Measurements from ENCODE around the gene CDC73.
A peak's percentile ranks its signal among the peaks of the same experiment; 100 is the strongest.

Gene CDC73

DNA sequence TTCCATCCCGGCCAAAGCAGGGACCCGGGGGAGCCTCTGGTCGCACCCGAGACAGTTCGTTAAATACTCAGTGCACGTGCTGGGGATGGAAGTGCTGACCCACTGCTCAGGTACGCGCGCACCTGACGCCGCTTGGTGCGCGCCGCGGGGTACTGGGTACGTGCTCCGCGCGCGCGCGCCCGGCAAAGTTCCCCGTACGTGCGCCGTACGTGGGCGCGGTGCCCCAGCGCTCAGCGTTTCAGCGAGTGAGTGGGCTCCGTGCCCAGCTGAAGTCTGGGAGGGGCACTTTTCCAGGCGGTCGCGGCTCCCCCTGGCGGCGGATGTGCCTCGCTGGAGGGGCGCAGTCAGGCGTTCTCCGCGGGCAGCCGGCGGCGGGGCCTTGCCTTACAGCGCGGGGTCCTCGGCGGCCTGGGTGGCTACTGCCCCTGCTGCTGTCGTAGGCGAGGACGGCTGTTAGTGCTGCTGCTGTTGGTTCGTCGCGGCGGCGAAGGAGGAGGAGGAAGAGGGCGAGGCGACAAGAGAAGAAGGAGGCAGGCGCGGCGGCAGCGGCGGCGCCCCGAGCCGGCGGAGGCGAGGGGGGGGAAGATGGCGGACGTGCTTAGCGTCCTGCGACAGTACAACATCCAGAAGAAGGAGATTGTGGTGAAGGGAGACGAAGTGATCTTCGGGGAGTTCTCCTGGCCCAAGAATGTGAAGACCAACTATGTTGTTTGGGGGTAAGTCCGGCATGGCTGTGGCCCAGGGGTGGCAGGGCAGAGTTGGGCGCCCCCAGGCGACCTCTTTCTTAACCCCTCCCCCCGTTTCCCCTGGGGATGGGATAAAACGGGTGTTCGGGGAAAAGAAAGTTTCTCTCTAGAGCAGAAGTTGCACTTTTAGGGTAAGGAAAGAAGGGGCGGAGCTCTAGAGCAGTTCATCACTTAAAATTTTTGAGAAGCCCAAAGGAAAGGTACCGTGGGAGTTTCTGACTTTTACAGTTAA, at the start of gene CDC73:
TSS of gene CDC73 (plus strand) at position 416 of the 978 bp plus-strand sequence. CDS start at position 586, 170 bp downstream.
- DNase-seq = peak; percentile 86

DNA sequence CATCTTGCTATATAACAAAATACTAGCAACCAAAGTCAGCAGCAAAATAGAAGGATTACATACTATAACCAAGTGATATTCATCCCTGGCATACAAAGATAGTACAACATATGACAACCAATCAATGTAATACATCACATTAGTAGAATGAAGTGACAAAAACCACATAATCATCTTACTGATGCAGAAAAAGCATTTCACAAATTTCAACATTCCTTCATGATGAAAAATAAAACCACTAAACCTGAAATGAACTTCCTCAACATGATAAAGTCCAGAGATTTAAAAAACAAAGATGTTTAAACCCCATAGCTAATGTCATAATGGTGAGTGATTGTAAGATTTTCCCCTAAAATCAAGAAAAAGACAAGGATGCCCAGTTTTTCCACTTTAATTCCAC, 43.8 kb upstream of the CDC73 start:
- no peak for DNase-seq

DNA sequence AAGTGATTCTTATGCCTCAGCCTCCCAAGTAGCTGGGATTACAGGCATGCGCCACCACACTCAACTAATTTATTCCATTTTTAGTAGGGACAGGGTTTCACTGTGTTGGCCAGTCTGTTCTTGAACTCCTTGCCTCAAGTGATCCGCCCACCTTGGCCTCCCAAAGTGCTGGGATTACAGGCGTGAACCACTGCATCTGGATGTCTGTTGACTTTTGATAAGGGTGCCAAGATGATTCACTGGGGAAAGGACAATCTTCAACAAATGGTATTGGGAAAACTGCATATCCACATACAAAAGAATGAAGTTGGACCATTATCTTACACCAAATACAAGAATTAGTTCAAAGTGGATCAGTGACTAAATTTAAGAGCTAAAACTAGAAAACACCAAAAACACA, 42.6 kb upstream of the CDC73 start:
- no peak for DNase-seq

DNA sequence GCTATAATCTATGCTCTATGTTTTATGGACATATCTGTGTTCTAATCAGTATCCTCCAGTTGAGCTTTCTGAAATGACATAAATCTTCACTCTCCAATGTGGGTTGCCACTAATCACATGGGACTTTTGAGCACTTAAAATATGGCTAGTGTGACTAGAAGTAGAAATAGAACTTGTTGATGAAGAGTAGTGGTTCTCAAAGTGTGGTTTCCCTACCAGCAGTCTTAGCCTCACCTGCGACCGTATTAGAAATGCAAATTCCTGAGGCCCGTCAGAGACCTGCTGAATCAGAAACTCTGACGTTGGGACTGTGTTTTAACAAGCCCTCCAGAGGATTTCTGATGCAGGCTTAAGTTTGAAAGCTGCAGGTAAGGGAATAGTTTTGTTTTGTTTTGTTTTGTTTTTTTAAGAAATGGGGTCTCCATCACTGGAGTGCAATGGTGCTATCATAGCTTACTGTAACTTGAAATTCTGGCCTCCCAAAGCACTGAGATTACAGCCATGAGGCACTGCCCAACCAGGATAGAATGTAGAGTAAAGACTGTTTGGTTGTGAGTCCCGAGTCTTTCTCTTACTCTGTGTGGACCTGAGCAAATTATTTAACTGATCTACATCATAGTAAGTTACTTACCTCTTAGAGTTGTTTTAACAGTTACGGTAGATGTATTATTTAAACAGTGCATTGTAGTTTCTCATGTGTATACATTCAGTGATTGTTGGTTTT, 38.3 kb upstream of the CDC73 start:
- DNase-seq = no peak

DNA sequence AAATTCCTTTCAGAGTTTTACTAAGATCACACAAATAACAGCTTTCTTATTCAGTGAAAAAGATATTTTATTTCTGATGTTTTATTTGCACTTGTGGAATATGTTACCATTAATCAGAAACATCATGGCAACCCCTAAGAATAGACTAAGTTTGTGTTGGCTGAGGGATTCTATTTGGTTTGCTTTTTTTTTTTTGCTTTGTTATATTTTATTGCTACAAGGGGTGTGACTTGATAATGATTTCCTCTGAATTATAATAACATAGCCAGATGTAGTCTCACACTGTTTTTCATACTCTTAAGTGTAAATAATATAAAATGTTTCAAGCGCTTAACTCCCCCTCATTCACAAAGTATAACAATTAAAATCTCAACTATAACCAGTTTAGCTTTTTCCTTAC, 36.6 kb upstream of the CDC73 start:
- no peak for DNase-seq

DNA sequence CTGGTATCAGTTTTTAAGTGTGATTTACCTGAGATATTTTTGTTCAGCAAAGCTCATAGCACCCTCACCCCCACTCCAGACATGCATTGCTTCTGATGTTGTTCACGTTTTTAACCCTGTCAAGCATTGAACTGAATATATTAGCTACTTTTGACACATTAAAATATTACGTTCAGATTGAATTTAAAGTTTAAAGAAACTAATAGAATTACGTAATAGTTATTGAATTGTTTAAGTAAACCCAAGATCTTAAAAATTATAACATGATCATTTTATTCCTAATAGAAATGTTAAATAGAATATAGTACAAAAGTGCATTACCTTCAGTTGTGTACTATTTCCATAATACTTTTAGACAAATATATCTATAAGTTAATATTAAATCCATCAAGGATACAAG, 35.5 kb upstream of the CDC73 start:
- DNase-seq = no peak

DNA sequence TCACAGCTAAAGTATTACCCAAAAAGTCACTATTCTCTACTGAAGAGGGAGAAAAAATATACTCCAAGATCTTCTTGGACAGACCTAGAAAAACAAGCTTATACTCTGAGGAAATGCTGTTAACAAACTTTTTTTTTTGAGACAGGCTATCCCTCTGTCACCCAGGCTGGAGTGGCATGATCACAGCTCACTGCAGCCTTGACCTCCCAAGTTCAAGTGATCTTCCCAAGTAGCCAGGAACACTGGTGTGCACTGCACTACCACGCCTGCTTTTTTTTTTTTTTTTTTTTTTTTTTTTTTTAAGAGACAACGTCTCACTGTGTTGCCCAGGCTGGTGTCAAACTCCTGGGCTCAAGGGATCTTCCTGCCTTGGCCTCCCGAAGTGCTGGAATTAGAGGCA, 33.9 kb upstream of the CDC73 start:
- DNase-seq = no peak

DNA sequence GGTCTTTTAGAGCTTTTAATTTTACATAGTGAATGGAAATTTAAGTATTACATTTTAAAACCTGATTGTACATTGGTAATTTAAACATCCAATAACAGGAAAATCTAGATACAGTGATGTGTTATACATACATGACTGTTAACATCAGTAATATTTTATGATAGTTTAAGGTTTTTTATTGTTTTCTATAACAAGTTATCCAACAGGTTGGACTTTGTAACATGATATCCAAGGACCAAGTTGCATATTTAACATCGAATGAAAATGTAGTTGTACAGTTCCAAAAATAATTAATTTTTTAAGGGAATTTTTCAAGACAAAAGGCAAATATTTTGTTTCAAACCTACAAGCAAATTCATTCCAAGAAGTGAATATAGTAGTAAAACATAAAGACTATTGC, 31.0 kb upstream of the CDC73 start:
- no peak for DNase-seq

DNA sequence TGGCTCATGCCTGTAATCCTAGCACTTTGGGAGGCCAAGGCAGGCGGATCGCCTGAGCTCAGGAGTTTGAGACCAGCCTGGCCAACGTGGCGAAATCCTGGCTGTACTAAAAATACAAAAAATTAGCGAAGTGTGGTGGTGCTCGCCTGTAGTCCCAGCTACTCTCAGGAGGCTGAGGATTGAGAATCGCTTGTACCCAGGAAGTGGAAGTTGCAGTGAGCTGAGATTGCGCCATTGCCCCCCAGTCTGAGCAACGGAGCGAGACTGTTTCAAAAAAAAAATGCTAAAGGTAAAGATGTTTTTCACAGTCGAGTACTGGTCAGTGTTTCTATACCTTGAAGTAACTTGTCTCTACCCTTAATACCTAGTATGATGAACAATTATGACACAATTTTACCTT, 27.7 kb upstream of the CDC73 start:
- DNase-seq = no peak

DNA sequence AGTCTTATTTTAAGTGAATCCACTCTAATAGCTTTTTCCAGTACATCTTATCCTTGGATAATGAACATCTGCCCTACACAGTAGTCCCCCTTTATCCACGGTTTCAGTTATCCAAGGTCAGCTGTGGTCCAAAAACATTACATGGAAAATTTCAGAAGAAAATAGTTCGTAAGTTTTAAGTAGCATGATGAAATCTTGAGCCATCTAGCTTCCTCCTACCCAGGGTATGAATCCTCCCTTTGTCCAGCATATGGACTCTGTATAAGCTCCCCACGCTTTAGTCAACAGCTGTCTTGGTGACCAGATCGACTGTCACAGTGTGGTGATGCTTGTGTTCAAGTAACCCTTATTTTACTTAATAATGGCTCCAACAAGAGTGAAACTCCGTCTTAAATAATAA, 19.2 kb upstream of the CDC73 start:
- DNase-seq = no peak

DNA sequence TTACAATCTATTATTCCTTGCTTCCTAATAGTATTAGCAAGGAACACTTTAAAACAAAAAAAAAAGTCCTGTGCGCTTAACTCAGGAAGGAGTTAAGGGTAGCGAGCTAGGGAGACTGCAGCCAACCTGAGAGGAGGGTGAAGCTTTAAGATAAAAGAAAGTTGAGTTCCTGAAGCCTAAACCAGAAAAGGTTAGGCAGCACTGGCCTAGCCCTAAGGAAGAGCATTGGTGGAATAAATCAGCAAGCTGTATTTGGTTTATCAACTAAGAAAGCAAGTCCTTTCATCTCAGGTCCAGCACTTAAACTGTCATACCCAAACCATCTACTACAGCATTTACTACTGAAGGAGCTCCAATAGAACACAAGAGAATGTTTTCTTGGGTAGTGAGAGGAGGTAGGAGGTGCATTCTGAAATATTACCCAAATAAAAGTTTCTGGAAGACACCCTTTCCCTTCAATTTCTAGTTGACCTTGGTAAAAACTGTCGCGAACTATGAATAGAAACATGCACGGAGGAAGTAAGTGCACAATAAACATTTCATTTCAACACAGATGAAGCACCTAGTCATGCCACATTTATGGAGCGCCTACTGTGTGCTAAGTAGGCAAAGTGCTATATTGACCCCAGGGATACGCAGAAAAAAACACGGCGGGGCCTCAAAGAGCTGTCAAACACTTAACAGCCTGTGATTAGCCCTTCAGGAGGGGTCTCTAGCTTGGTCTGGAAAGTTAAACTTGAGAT, 17.9 kb upstream of the CDC73 start:
- DNase-seq = no peak

DNA sequence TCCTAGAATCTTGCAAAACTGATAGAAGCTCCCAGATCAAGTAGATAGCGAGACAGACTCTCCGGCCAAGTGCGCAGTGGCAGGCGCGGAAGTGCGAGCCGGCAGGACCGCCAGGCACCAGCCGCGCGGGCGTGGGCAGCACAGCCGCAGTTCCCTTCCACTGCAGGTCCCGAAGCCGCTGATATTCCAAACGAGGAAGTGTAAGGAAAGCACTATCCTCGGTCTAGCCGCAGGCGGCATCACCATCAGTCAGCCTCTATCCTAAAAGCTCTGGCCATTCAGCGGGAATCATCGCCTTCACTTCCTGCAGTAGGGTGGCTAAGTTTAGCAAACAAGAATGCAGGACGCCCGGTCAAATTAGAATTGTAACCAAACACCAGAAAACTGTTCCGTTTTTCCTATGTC, 17.3 kb upstream of the CDC73 start:
- DNase-seq = no peak

DNA sequence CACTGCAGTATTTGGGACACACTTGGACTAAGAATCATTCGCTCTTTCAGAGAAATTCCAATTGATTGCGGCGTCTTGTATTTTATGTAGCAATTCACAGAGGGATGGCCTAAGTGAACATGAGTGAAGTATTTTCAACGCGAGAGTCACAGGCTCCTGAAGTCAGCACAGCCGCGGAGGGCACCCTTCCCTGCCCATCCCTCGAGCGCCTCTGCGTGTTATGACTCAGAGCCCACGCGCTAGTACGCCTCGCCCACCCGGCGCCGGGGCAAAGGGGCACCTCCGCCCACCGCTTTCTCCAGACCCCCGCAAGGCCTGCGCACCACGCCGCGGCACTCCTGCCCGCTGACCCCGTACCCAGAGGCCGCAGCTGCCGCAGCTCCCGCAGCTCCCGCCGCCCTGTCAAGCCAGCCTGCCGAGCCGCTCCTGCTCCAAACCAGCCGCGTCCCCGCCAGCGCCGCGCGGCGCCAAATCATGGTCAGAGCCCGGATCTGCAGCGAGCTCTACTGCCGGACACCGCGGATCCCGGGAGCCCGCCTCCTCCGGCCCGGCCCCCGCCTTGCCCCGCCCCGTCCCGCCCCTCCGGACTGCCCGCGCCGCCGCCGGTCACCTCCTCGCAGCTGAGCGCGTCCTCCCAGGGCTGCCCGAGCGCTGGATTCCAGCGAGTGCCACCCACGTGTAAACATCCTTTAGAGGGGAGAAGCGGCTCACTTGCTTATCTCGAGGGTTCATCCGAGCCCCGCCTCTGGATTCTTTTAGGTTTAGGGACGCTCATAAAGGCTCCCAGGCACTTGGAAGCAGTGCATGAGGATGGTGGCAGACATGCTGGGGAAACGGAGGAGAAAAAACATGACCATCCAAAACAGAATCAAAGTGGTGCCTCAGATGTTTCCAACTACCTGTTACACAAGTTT, 16.7 kb upstream of the CDC73 start, which contains the start of gene GLRX2:
TSS of gene GLRX2 (minus strand) at position 508 of the 914 bp plus-strand sequence. CDS start at position 476, 32 bp downstream.
- DNase-seq = peak; percentile 45

DNA sequence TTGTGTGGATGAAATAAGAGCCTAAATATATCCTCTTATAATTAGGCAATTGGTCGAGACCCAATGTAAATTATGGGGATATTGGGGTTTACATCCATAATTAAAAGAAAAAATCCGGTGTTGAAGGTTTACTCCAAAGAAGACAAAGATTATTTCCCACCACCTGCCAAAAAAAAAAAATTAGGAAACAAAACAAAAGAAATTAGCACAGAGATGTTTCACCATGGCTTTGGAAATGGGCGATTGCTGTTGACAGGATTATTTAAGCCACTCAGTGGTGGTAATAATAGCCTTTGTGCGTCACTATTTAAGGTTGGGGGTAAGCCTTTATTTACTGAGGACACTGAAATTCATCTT, 16.0 kb upstream of the CDC73 start:
- no peak for DNase-seq

DNA sequence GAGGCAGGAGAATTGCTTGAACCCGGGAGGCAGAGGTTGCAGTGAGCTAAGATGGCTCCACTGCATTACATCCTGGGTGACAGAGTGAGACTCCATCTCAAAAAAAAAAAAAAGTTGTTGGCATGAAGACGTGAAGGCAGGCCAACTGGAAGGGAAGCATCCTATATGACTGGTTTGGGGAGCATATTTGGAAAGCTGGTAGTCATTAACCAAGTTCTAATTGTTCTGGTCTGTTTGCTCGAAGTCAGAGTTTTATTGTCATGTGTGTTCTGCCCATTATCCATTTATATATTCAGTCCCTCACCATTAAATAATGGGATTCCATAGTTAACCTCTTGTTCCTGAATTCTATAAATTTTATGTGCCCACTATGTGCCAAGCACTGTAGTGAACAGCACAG, 13.4 kb upstream of the CDC73 start:
- DNase-seq = no peak

DNA sequence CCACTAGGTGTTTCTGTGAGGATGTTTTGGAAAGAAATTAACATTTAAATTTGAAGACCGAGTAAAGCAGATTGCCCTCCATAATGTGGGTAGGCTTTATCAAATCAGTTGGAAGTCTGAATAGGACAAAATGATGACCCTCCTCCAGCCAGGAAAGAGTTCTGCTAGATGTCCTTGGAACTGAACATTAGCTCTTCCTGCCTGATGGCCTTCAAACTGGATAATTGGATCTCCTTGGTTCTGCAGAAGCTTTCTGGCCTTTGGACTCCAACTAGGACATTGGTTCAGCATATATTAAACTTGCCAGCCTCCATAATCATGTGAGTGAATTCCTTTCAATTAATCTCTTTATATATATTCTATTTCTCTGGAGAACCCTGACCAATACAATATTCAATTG, 12.2 kb upstream of the CDC73 start:
- no peak for DNase-seq

DNA sequence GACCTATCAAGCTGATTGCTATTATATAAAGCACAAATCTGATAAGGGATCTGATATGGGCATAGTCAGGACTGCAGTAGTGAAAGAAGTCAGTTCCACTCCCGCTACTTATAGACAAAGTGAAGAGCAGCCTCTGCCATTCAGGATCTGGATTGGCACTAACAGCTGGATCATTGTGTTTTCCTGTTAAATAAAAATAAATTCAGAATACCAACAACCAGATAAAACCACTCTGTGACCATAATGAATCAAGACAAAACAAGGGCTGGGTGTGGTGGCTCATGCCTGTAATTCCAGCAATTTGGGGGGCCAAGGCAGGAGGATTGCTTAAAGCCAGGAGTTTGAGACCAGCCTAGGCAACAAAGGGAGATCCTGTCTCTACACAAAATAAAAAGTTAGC, 11.6 kb upstream of the CDC73 start:
- no peak for DNase-seq

DNA sequence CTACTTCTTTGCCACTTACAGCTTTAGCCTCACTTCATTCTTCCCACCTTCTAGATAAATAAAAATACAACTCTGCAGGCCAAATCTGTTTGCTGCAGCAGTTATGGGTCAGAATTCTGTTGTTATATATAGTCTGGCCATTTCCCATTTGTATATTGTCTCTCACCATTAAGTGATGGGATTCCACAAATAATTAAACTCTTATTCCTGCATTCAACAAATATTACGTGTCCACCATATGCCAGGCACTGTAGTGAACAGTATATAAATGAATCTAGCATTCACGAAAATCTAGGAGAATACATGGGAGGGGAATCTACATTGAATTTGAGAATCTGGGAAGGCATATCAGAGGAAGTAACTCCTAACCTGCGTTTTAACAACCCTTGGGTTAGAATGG, 11.0 kb upstream of the CDC73 start:
- no peak for DNase-seq

DNA sequence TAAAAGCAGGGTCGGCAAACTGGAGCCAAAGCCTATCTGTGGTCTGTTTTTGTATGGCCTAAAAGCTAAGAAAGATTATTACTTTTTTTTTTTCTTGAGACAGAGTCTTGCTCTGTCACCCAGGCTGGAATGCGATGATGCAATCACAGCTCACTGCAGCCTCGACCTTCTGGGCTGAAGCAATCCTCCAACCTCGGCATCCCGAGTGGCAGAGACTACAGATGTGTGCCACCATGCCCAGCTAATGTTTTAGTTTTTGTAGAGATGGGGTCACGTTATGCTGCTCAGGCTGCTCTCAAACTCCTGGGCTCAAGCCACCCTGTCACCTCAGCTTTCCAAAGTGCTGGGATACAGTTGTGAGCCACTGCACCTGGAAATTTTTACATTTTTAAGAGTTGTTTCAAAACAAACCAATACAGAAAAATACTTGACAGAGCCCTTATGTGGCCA, 10.2 kb upstream of the CDC73 start:
- DNase-seq = no peak

DNA sequence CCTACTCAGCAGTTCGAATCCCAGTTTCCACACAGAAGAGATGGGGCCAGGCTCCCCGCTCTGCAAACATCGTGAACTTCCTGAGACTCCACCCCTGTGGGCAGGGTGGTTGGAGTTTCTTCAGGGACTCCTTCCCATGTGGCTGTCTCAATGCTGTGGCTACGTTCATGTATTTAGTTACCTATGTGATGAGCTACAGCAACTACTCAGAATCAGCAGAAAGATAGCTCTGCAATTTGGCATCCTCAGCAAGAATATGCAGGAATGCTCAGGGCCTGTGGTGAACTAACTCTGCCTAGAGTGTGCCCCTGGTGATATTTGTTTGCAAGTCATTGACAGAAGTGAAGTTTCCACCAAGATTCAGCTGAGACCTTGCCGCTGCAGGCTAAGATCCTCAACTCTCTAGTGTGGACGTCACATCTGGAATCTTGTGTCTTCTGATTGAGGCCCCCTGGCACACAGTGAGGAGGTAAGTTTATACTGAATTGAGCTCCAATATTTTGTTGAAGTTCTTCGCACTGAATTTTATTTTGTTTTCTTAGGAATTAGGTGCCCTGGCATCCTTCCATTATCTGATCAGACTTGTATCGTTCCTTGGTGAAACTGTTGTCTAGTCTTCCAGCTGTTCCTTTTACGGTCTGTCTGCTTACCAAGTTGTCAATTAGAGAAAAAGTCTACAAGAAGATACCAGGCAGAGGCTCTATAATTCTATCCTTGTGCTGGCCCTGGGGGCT, 8.4 kb upstream of the CDC73 start:
- no peak for DNase-seq

DNA sequence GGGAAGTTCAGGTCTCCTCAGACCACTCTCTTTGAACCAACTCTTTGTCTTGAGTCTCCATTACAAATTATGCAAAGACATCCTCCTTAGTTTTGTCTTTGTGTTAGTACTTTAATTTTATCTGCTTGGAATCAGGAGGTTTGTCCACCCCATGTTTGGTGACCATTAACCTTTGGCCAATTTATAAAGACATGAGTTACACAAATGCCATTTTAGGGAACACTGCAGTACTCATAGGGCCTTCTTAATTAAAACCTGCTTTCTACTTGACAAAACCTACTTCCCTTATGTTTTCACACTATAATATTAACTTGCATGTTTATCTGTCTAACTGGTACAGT, 7.9 kb upstream of the CDC73 start:
- DNase-seq = no peak

All from NCI-H1694 (cell line).